HepG2 (cell line): ENCODE measurements around the gene NEK6. TPM values are rescaled to one million over a fixed set of nuclear protein-coding genes. Genes with fewer than 3 reads are reported as not detected.

Source experiments
- FOXO1 ChIP-seq: sonication (generic); formaldehyde crosslinking; IDR thresholded peaks from 2 replicates; pipeline ENCODE4 v1.4.0; 2020; ENCODE audit warnings: missing genetic modification reagents
- HNRNPL ChIP-seq: fragments of 200-400 bp; formaldehyde crosslinking; IDR thresholded peaks from 2 replicates; pipeline ENCODE4 v1.6.1; 2017; ENCODE audit warnings: mild to moderate bottlenecking, low read depth, low read length
- MXI1 ChIP-seq: IDR thresholded peaks from 3 replicates; pipeline ENCODE4 v1.6.1; 2012; ENCODE audit warnings: low read depth, low read length, inconsistent platforms, borderline replicate concordance
- TAF1 ChIP-seq: sonication (generic); formaldehyde crosslinking; IDR thresholded peaks from 2 replicates; pipeline ENCODE4 v1.4.0; 2020; ENCODE audit warnings: missing genetic modification reagents
- ZNF337 ChIP-seq: sonication (generic); formaldehyde crosslinking; IDR thresholded peaks from 2 replicates; pipeline ENCODE4 v1.5.1; 2020; ENCODE audit warnings: missing genetic modification reagents, low read depth, mild to moderate bottlenecking, borderline replicate concordance
- ZNF816 ChIP-seq: sonication (generic); formaldehyde crosslinking; IDR thresholded peaks from 2 replicates; pipeline ENCODE4 v1.8.0; 2022; ENCODE audit warnings: missing genetic modification reagents, mild to moderate bottlenecking, borderline replicate concordance
- ZNF841 ChIP-seq: sonication (generic); formaldehyde crosslinking; IDR thresholded peaks from 2 replicates; pipeline ENCODE4 v1.8.1; 2023; ENCODE audit warnings: missing genetic modification reagents, borderline replicate concordance
- polyA plus RNA-seq, 8 experiments: library from polyadenylated mRNA; depleted of rRNA in 3 of 8; stranded (reverse) in 7 of 8; unstranded in 1 of 8; fragments of >200 nt; fragmentation: Illumina TruSeq in 4 of 8; extraction: Trizol in 4 of 8; gene quantifications; 2 replicates each; pipeline versions ENCODE4 v1.2.1 to v1.2.3, GENCODE V29; 2011 to 2016; ENCODE audit warnings: low read depth in 4 of 8, missing spikeins in 1 of 8, mixed read lengths in 1 of 8; ENCODE audit not compliant: insufficient read depth in 1 of 8
- total RNA-seq, 5 experiments: library from RNA; depleted of rRNA; stranded (reverse); fragments of >200 nt; fragmentation: Illumina TruSeq; extraction: Trizol; gene quantifications; 2 replicates each; pipeline ENCODE4 v1.2.3, GENCODE V29; 2016; ENCODE audit warnings: low read depth in 1 of 5
- TF ChIP-seq, protein P1 (sequence below): IDR thresholded peaks from 2 replicates; pipeline ENCODE4 v1.6.1; 2016; ENCODE audit warnings: missing biosample characterization, missing genetic modification reagents, low read depth
- TF ChIP-seq, protein P2 (sequence below): sonication (generic); formaldehyde crosslinking; IDR thresholded peaks from 2 replicates; pipeline ENCODE4 v1.5.1; 2020; ENCODE audit warnings: mild to moderate bottlenecking, missing genetic modification reagents, moderate library complexity
- TF ChIP-seq, protein P3 (sequence below): fragments of 450-650 bp; IDR thresholded peaks from 2 replicates; pipeline ENCODE4 v1.6.1; 2017
- TF ChIP-seq, protein P4 (sequence below): sonication (generic); formaldehyde crosslinking; IDR thresholded peaks from 2 replicates; pipeline ENCODE4 v1.8.1; 2023; ENCODE audit warnings: missing genetic modification reagents, mild to moderate bottlenecking, borderline replicate concordance
- TF ChIP-seq, protein P5 (sequence below): sonication (generic); formaldehyde crosslinking; IDR thresholded peaks from 2 replicates; pipeline ENCODE4 v1.4.0; 2020; ENCODE audit warnings: missing genetic modification reagents
- TF ChIP-seq, protein P6 (sequence below): IDR thresholded peaks from 2 replicates; pipeline ENCODE4 v1.6.1; 2016
- TF ChIP-seq, protein P7 (sequence below): sonication (generic); formaldehyde crosslinking; IDR thresholded peaks from 2 replicates; pipeline ENCODE4 v1.4.0; 2020; ENCODE audit warnings: low read depth, mild to moderate bottlenecking, missing genetic modification reagents
- TF ChIP-seq, protein P8 (sequence below): sonication (generic); formaldehyde crosslinking; IDR thresholded peaks from 2 replicates; pipeline ENCODE4 v1.5.1; 2020; ENCODE audit warnings: mild to moderate bottlenecking, missing genetic modification reagents, borderline replicate concordance

NEK6 gene
- total and polyA plus RNA-seq, 2 of the 13 experiments (the other 11 are each of a cell fraction or from before 2014, with no cell fraction given): 30.4 to 119 TPM

DNA sequence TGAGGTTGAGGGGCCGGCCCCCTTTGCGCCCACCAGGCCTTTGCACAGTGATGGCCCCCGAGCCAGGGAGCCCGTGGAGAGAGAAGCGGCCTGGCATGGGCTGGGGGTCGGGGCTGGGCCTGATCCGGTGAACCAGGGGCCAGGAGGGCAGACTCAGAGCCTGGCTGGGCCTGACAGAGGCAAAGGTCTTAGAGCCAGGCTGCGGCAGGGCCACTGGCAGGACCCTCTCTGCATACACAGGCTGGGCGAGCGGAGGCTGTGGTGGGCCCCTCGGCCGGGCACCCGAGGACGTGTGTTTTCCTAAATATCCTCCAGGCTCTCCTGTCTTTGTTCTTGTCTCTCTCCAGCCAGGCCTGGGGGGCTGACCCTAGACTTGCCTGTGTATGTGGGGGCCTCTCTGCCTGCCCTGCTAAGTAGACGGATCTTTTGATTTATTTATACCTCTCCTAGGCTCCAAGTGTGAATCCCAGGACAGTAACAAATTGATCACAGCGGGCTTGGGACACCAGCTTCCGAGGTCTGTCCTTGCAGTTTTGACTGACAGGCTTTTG lies 933 bp downstream of the NEK6 start (continued):
- TF ChIP-seq, protein P1, sequence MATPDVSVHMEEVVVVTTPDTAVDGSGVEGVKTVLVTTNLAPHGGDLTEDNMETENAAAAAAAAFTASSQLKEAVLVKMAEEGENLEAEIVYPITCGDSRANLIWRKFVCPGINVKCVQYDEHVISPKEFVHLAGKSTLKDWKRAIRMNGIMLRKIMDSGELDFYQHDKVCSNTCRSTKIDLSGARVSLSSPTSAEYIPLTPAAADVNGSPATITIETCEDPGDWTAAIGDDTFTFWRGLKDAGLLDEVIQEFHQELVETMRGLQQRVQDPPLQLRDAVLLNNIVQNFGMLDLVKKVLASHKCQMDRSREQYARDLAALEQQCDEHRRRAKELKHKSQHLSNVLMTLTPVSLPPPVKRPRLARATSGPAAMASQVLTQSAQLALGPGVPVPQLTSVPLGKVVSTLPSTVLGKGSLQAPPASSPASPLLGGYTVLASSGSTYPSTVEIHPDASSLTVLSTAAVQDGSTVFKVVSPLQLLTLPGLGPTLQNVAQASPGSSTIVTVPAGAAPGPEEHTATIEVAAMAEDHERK (CRISPR knock-in tag): no peak
- TF ChIP-seq, protein P2, sequence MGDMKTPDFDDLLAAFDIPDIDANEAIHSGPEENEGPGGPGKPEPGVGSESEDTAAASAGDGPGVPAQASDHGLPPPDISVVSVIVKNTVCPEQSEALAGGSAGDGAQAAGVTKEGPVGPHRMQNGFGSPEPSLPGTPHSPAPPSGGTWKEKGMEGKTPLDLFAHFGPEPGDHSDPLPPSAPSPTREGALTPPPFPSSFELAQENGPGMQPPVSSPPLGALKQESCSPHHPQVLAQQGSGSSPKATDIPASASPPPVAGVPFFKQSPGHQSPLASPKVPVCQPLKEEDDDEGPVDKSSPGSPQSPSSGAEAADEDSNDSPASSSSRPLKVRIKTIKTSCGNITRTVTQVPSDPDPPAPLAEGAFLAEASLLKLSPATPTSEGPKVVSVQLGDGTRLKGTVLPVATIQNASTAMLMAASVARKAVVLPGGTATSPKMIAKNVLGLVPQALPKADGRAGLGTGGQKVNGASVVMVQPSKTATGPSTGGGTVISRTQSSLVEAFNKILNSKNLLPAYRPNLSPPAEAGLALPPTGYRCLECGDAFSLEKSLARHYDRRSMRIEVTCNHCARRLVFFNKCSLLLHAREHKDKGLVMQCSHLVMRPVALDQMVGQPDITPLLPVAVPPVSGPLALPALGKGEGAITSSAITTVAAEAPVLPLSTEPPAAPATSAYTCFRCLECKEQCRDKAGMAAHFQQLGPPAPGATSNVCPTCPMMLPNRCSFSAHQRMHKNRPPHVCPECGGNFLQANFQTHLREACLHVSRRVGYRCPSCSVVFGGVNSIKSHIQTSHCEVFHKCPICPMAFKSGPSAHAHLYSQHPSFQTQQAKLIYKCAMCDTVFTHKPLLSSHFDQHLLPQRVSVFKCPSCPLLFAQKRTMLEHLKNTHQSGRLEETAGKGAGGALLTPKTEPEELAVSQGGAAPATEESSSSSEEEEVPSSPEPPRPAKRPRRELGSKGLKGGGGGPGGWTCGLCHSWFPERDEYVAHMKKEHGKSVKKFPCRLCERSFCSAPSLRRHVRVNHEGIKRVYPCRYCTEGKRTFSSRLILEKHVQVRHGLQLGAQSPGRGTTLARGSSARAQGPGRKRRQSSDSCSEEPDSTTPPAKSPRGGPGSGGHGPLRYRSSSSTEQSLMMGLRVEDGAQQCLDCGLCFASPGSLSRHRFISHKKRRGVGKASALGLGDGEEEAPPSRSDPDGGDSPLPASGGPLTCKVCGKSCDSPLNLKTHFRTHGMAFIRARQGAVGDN (CRISPR knock-in tag): peak; percentile 91
- TF ChIP-seq, protein P3, sequence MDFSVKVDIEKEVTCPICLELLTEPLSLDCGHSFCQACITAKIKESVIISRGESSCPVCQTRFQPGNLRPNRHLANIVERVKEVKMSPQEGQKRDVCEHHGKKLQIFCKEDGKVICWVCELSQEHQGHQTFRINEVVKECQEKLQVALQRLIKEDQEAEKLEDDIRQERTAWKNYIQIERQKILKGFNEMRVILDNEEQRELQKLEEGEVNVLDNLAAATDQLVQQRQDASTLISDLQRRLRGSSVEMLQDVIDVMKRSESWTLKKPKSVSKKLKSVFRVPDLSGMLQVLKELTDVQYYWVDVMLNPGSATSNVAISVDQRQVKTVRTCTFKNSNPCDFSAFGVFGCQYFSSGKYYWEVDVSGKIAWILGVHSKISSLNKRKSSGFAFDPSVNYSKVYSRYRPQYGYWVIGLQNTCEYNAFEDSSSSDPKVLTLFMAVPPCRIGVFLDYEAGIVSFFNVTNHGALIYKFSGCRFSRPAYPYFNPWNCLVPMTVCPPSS: no peak
- TF ChIP-seq, protein P4, sequence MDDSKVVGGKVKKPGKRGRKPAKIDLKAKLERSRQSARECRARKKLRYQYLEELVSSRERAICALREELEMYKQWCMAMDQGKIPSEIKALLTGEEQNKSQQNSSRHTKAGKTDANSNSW: no peak
- TF ChIP-seq FOXO1 (CRISPR knock-in tag): no peak
- 0 out of 2 replicates have a peak, but pooled peaks have one; percentile 6 for TF ChIP-seq ZNF337 (CRISPR knock-in tag)
- TF ChIP-seq, protein P5, sequence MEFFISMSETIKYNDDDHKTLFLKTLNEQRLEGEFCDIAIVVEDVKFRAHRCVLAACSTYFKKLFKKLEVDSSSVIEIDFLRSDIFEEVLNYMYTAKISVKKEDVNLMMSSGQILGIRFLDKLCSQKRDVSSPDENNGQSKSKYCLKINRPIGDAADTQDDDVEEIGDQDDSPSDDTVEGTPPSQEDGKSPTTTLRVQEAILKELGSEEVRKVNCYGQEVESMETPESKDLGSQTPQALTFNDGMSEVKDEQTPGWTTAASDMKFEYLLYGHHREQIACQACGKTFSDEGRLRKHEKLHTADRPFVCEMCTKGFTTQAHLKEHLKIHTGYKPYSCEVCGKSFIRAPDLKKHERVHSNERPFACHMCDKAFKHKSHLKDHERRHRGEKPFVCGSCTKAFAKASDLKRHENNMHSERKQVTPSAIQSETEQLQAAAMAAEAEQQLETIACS: peak; percentile 55; the same call in 1 of the 2 replicates
- TF ChIP-seq TAF1: peak; percentile 40; the same call in 1 of the 2 replicates
- no peak for TF ChIP-seq MXI1
- TF ChIP-seq, protein P6, sequence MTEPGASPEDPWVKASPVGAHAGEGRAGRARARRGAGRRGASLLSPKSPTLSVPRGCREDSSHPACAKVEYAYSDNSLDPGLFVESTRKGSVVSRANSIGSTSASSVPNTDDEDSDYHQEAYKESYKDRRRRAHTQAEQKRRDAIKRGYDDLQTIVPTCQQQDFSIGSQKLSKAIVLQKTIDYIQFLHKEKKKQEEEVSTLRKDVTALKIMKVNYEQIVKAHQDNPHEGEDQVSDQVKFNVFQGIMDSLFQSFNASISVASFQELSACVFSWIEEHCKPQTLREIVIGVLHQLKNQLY (CRISPR knock-in tag): no peak
- no peak for TF ChIP-seq ZNF841 (CRISPR knock-in tag)
- peak; percentile 85 for TF ChIP-seq HNRNPL
- TF ChIP-seq, protein P7, sequence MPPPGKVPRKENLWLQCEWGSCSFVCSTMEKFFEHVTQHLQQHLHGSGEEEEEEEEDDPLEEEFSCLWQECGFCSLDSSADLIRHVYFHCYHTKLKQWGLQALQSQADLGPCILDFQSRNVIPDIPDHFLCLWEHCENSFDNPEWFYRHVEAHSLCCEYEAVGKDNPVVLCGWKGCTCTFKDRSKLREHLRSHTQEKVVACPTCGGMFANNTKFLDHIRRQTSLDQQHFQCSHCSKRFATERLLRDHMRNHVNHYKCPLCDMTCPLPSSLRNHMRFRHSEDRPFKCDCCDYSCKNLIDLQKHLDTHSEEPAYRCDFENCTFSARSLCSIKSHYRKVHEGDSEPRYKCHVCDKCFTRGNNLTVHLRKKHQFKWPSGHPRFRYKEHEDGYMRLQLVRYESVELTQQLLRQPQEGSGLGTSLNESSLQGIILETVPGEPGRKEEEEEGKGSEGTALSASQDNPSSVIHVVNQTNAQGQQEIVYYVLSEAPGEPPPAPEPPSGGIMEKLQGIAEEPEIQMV: no peak
- TF ChIP-seq, protein P8, sequence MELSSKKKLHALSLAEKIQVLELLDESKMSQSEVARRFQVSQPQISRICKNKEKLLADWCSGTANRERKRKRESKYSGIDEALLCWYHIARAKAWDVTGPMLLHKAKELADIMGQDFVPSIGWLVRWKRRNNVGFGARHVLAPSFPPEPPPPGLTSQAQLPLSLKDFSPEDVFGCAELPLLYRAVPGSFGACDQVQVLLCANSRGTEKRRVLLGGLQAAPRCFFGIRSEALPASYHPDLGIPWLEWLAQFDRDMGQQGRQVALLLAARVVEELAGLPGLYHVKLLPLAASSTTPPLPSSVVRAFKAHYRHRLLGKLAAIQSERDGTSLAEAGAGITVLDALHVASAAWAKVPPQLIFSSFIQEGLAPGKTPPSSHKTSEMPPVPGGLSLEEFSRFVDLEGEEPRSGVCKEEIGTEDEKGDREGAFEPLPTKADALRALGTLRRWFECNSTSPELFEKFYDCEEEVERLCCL (CRISPR knock-in tag): no peak
- TF ChIP-seq ZNF816 (CRISPR knock-in tag): 0 out of 2 replicates have a peak, but pooled peaks have one; percentile 41
